H1 (cell line): ENCODE results near the gene DPP10. TPM values are rescaled to one million over a fixed set of nuclear protein-coding genes. Genes with fewer than 3 reads are reported as not detected.

Experiments
- CTCF ChIA-PET: fragments of 300-600 bp; sonication (Branson Sonifier 250); formaldehyde crosslinking; loops from one replicate; lab custom pipeline; 2021; ENCODE audit not compliant: partially characterized antibody; lab: Charles Lee
- POLR2A ChIA-PET: fragments of 300-600 bp; sonication (Branson Sonifier 250); formaldehyde crosslinking; loops from one replicate; lab custom pipeline; 2021; ENCODE audit warnings: inconsistent platforms; ENCODE audit not compliant: partially characterized antibody; lab: Charles Lee
- DNase-seq, 2 experiments: peaks; one replicate each; pipeline versions ENCODE4 v3.0.0 to v3.0.0-alpha.2; 2010 to 2022; ENCODE audit warnings: low spot score in 2 of 2, low read depth in 1 of 2, mixed read lengths in 1 of 2
- FAIRE-seq: peaks from 2 replicates; lab custom pipeline; 2011; peaks lifted over from hg19 to GRCh38; lab: Jason Lieb, UNC
- H2AFZ ChIP-seq: 2 replicates; pipeline ENCODE4 v1.8.1; 2012; ENCODE audit warnings: low read length, inconsistent platforms
- H2AK5ac ChIP-seq: 2 replicates; pipeline ENCODE4 v1.6.1; 2013; ENCODE audit warnings: low read depth, low read length
- H2BK120ac ChIP-seq: replicated peaks from 2 replicates; pipeline ENCODE3; 2013; ENCODE audit warnings: low read depth, low read length, inconsistent platforms
- H2BK12ac ChIP-seq: 2 replicates; pipeline ENCODE4 v1.6.1; 2013; ENCODE audit warnings: low read depth, low read length
- H2BK15ac ChIP-seq: 2 replicates; pipeline ENCODE4 v1.6.1; 2013; ENCODE audit warnings: low read length
- H2BK20ac ChIP-seq: 2 replicates; pipeline ENCODE4 v1.6.1; 2013; ENCODE audit warnings: low read length
- H2BK5ac ChIP-seq: 2 replicates; pipeline ENCODE4 v1.6.1; 2013; ENCODE audit warnings: low read depth, low read length
- H3K14ac ChIP-seq: 2 replicates; pipeline ENCODE4 v1.6.1; 2013; ENCODE audit warnings: inconsistent platforms; ENCODE audit not compliant: insufficient read length
- H3K18ac ChIP-seq: 2 replicates; pipeline ENCODE4 v1.6.1; 2013; ENCODE audit warnings: low read length; ENCODE audit errors: extremely low read depth
- H3K23ac ChIP-seq: 2 replicates; pipeline ENCODE4 v1.6.1; 2013; ENCODE audit warnings: inconsistent platforms; ENCODE audit not compliant: insufficient read length
- H3K23me2 ChIP-seq: 2 replicates; pipeline ENCODE4 v1.6.1; 2013; ENCODE audit warnings: low read depth, low read length
- H3K27ac ChIP-seq: 2 replicates; pipeline ENCODE4 v1.6.1; 2011; ENCODE audit warnings: low read depth, low read length, inconsistent platforms
- H3K27me3 ChIP-seq, 4 experiments: replicated peaks in 1 of 4; 1 replicate in 1 of 4; 2 replicates in 3 of 4; pipeline versions ENCODE4 v1.6.1 to v1.8.1; 2011 to 2013; ENCODE audit warnings: low read length in 3 of 4, mild to moderate bottlenecking in 3 of 4, inconsistent platforms in 2 of 4, mixed read lengths in 2 of 4, moderate library complexity in 1 of 4; ENCODE audit not compliant: control insufficient read depth in 3 of 4, insufficient read depth in 3 of 4; ENCODE audit errors: extremely low read depth in 1 of 4
- H3K36me3 ChIP-seq, 4 experiments: 2 replicates each; pipeline versions ENCODE4 v1.6.1 to v1.8.1; 2011 to 2013; ENCODE audit warnings: mild to moderate bottlenecking in 4 of 4, low read length in 3 of 4, moderate library complexity in 2 of 4, control low read depth in 1 of 4, inconsistent platforms in 1 of 4; ENCODE audit not compliant: insufficient read depth in 4 of 4, control insufficient read depth in 2 of 4
- H3K4ac ChIP-seq: replicated peaks from 2 replicates; pipeline ENCODE3; 2013; ENCODE audit warnings: low read length, low read depth, mixed read lengths, inconsistent platforms; ENCODE audit not compliant: insufficient read length
- H3K4me1 ChIP-seq, 4 experiments: replicated peaks in 1 of 4; 1 replicate in 1 of 4; 2 replicates in 3 of 4; pipeline versions ENCODE4 v1.6.1 to v1.8.1; 2011 to 2013; ENCODE audit warnings: low read length in 3 of 4, inconsistent platforms in 2 of 4, mixed read lengths in 1 of 4; ENCODE audit not compliant: insufficient read depth in 4 of 4, control insufficient read depth in 3 of 4
- H3K4me2 ChIP-seq, 2 experiments: 2 replicates each; pipeline versions ENCODE4 v1.6.1 to v1.8.1; 2011 to 2013; ENCODE audit warnings: low read depth in 2 of 2, low read length in 2 of 2, control low read depth in 1 of 2, inconsistent platforms in 1 of 2, mild to moderate bottlenecking in 1 of 2; ENCODE audit not compliant: insufficient read depth in 1 of 2
- H3K4me3 ChIP-seq, 4 experiments: fragments of 200-600, 300-600 bp in 1 of 4; sonication (generic), shearing (Covaris generic), sonication (Bioruptor Twin) in 1 of 4; 2 replicates each; pipeline versions ENCODE4 v1.5.1 to v1.8.1; 2011 to 2016; ENCODE audit warnings: low read length in 4 of 4, low read depth in 3 of 4, control low read depth in 2 of 4, inconsistent platforms in 2 of 4, mild to moderate bottlenecking in 2 of 4, mixed read lengths in 1 of 4, moderate library complexity in 1 of 4; ENCODE audit not compliant: insufficient read depth in 2 of 4; ENCODE audit errors: extremely low read depth in 1 of 4
- H3K56ac ChIP-seq: replicated peaks from 2 replicates; pipeline ENCODE3; 2013; ENCODE audit warnings: low read depth, mild to moderate bottlenecking, mixed read lengths, low read length, inconsistent platforms; ENCODE audit not compliant: insufficient read length
- H3K79me1 ChIP-seq: 2 replicates; pipeline ENCODE4 v1.6.1; 2013; ENCODE audit warnings: low read depth, low read length, control low read depth
- H3K79me2 ChIP-seq, 2 experiments: 2 replicates each; pipeline versions ENCODE4 v1.6.1 to v1.8.1; 2012 to 2013; ENCODE audit warnings: low read length in 2 of 2, mild to moderate bottlenecking in 2 of 2, inconsistent platforms in 1 of 2; ENCODE audit not compliant: insufficient read depth in 2 of 2, control insufficient read depth in 1 of 2
- H3K9ac ChIP-seq, 4 experiments: replicated peaks in 1 of 4; 1 replicate in 1 of 4; 2 replicates in 3 of 4; pipeline versions ENCODE4 v1.6.1 to v1.8.1; 2011 to 2013; ENCODE audit warnings: low read depth in 3 of 4, low read length in 3 of 4, control low read depth in 2 of 4, mild to moderate bottlenecking in 2 of 4, moderate library complexity in 2 of 4, inconsistent platforms in 1 of 4; ENCODE audit errors: extremely low read depth in 1 of 4
- H3K9me3 ChIP-seq, 2 experiments: 2 replicates each; pipeline versions ENCODE4 v1.6.1 to v1.8.1; 2012 to 2013; ENCODE audit warnings: mild to moderate bottlenecking in 2 of 2, moderate library complexity in 2 of 2, control low read depth in 1 of 2, inconsistent platforms in 1 of 2, low read depth in 1 of 2, low read length in 1 of 2, mixed read lengths in 1 of 2; ENCODE audit not compliant: insufficient read depth in 2 of 2
- H4K20me1 ChIP-seq, 2 experiments: replicated peaks in 1 of 2; 2 replicates each; pipeline versions ENCODE3 to v1.8.1; 2011 to 2013; ENCODE audit warnings: inconsistent platforms in 2 of 2, low read length in 2 of 2, mild to moderate bottlenecking in 1 of 2; ENCODE audit not compliant: insufficient read depth in 2 of 2, control insufficient read depth in 1 of 2
- H4K5ac ChIP-seq: 2 replicates; pipeline ENCODE4 v1.6.1; 2013; ENCODE audit warnings: low read length, low read depth, mixed read lengths, inconsistent platforms; ENCODE audit not compliant: insufficient read length
- H4K8ac ChIP-seq: 2 replicates; pipeline ENCODE4 v1.8.0; 2013; ENCODE audit warnings: mild to moderate bottlenecking, moderate library complexity, low read length, inconsistent platforms; ENCODE audit not compliant: insufficient read depth; ENCODE audit errors: extremely low read depth
- H4K91ac ChIP-seq: replicated peaks from 2 replicates; pipeline ENCODE3; 2013; ENCODE audit warnings: low read length, mixed read lengths, inconsistent platforms; ENCODE audit not compliant: insufficient read length
- BACH1 ChIP-seq: IDR thresholded peaks from 2 replicates; pipeline ENCODE4 v1.6.1; 2012; ENCODE audit warnings: low read length, improper control_type of control experiment
- WGBS, 2 experiments: shearing (Covaris generic) in 1 of 2; methylation state at CpG; one replicate each; pipeline versions ENCODE4 v1.1.6 to v1.1.7; 2013 to 2015; ENCODE audit warnings: low lambda C conversion rate in 2 of 2, mixed read lengths in 2 of 2, inconsistent platforms in 1 of 2, low coverage in 1 of 2, missing lambda C conversion rate in 1 of 2; ENCODE audit not compliant: insufficient replicate concordance in 2 of 2, insufficient coverage in 1 of 2, insufficient read length in 1 of 2; ENCODE audit errors: extremely low coverage in 1 of 2, missing lambda C conversion rate in 1 of 2; 5-methylcytosine and 5-hydroxymethylcytosine counted together
- polyA plus RNA-seq, 7 experiments: library from polyadenylated mRNA; depleted of rRNA in 3 of 7; stranded (reverse) in 5 of 7; unstranded in 2 of 7; fragments of >200 nt in 5 of 7; fragments of 200-250 nt in 2 of 7; gene quantifications; 1 replicate in 5 of 7; 2 replicates in 1 of 7; 4 replicates in 1 of 7; pipeline versions ENCODE4 v1.2.1 to v1.2.3, GENCODE V29; 2011 to 2013; ENCODE audit warnings: missing spikeins in 2 of 7, mixed read lengths in 2 of 7
- total RNA-seq: library from RNA; stranded (reverse); fragmentation: NEBNext Ultra II Directional; extraction: Animal tissue kit (Norgen Biotek cat#: 25700); gene quantifications from 2 replicates; pipeline ENCODE4 v1.2.1, GENCODE V29; 2021

Gene DPP10
- total and polyA plus RNA-seq, 2 of the 8 experiments (the other 6 are each of a cell fraction or from before 2014, with no cell fraction given), result 3.3 to 7.2 TPM

DNA sequence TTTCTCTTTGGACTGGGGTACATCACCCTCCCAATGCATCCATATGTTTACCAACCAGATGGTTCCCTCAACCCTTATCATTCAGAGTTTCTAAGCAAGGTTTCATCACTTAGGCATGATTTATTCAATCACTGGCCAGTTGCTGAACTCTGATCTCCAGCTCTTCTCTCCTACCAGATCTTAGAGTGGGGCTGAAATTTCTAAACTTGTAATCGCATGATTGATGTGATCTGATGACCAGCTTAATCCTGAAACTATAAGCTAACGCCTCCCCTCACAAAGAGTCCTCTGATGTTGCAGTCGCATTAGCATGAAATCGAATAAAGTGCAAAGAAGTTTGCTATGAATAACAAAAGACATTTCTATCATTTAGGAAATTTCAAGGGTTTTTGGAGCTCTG, 1082.0 kb downstream of the DPP10 start:
- no peak overlapping the region for H3K4ac ChIP-seq
- H2AK5ac ChIP-seq, result no peak overlapping the region
- no peak overlapping the region for H2BK12ac ChIP-seq
- no peak for TF ChIP-seq BACH1
- 83% methylated on average over 4 of the region's 4 CpGs; no CpG with 5 or more reads in 1 of the 2 experiments for WGBS, 2 experiments
- H3K56ac ChIP-seq, result no peak overlapping the region
- no peaks in the 10 kb centered on the region for H3K9me3 ChIP-seq
- no peak for DNase-seq
- H2AFZ ChIP-seq, result no peak overlapping the region
- no peak overlapping the region for H4K8ac ChIP-seq
- no peak overlapping the region for H2BK15ac ChIP-seq
- H2BK5ac ChIP-seq, result no peak overlapping the region
- CTCF ChIA-PET, result no interaction called here
- no peaks in the 10 kb centered on the region for H3K36me3 ChIP-seq
- no peak overlapping the region for H2BK120ac ChIP-seq
- POLR2A ChIA-PET, result no interaction called here
- H3K4me3 ChIP-seq, result no peak overlapping the region
- no peak overlapping the region for H4K91ac ChIP-seq
- H3K14ac ChIP-seq, result no peak overlapping the region
- no peak overlapping the region for H3K18ac ChIP-seq
- no peak overlapping the region for H3K4me2 ChIP-seq
- H4K20me1 ChIP-seq, result no peaks in the 10 kb centered on the region
- H3K79me2 ChIP-seq, result no peaks in the 10 kb centered on the region
- H3K9ac ChIP-seq, result no peak overlapping the region
- H4K5ac ChIP-seq, result no peak overlapping the region
- no peak for FAIRE-seq
- H3K23me2 ChIP-seq, result no peaks in the 10 kb centered on the region
- peaks cover 2 to 3% (median 2%) of the 10 kb centered on the region in 4 experiments; a peak in 3 of 7 replicates for H3K4me1 ChIP-seq
- H3K27ac ChIP-seq, result no peak overlapping the region
- no peaks in the 10 kb centered on the region for H3K79me1 ChIP-seq
- H3K23ac ChIP-seq, result no peak overlapping the region
- H3K27me3 ChIP-seq, result no peaks in the 10 kb centered on the region
- no peak overlapping the region for H2BK20ac ChIP-seq
